Measurements from ENCODE around the gene PRSS12.
"Not testable (repeated sequence)": the region's sequence is repeated elsewhere in the genome, so short reads cannot be mapped to it uniquely, and the experiment has no call there.

Gene PRSS12

DNA sequence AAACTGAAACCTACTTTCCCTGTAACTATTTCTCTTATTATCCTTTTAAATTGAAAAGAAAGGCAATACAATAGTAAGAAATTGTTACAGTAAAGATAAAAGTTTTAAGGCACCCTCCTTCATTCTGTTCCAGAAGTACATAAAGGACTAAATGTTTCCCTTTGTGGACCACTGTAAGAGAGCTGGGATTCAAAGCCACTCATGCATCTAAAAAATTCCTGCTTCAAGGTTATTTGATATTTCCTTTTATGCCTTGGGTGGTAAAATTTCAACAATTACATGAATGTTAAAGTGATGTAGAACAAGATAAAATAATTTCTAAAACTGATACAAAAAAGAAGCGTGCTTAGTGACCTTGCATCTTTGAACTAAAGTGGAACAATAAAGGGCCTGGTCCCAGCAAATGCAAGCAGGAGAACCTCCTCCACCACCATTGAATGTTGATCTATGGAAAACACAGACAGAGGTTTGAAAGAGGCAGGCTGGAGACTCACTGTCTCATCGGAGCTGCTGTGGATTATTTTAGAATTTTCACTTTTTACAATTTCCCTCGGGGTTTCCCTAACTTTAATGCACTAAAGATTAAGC, 42.3 kb upstream of the PRSS12 start:
- TF ChIP-seq EZH2 (IDR thresholded peaks at IDR 0.05; ENCODE audit: borderline replicate concordance, low read length): no peak
- TF ChIP-seq, protein P1, sequence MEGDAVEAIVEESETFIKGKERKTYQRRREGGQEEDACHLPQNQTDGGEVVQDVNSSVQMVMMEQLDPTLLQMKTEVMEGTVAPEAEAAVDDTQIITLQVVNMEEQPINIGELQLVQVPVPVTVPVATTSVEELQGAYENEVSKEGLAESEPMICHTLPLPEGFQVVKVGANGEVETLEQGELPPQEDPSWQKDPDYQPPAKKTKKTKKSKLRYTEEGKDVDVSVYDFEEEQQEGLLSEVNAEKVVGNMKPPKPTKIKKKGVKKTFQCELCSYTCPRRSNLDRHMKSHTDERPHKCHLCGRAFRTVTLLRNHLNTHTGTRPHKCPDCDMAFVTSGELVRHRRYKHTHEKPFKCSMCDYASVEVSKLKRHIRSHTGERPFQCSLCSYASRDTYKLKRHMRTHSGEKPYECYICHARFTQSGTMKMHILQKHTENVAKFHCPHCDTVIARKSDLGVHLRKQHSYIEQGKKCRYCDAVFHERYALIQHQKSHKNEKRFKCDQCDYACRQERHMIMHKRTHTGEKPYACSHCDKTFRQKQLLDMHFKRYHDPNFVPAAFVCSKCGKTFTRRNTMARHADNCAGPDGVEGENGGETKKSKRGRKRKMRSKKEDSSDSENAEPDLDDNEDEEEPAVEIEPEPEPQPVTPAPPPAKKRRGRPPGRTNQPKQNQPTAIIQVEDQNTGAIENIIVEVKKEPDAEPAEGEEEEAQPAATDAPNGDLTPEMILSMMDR (IDR thresholded peaks at IDR 0.05; ENCODE audit: low read length): no peak
- H3K36me3 ChIP-seq (ENCODE audit: insufficient read depth, low read length): no peaks in the 10 kb centered on the region
- no peaks in the 10 kb centered on the region for H3K9me3 ChIP-seq (ENCODE audit: low read length)
- no peak overlapping the region for H3K27ac ChIP-seq (ENCODE audit: low read depth, low read length, poor library complexity, severe bottlenecking)
- no peaks in the 10 kb centered on the region for H3K9me2 ChIP-seq (ENCODE audit: low read depth, low read length)
- H3K4me3 ChIP-seq (ENCODE audit: low read depth, low read length, poor library complexity, severe bottlenecking): no peak overlapping the region
- H3K4me1 ChIP-seq (ENCODE audit: insufficient read depth, low read length, severe bottlenecking): no peaks in the 10 kb centered on the region
- H3K9ac ChIP-seq (ENCODE audit: low read length): no peak overlapping the region
- H3K79me2 ChIP-seq (ENCODE audit: insufficient read depth, low read length): no peaks in the 10 kb centered on the region
- no peaks in the 10 kb centered on the region for H3F3A ChIP-seq (ENCODE audit: insufficient read depth, low read length)
- H3K4me2 ChIP-seq (ENCODE audit: low read length): no peak overlapping the region
- H2AFZ ChIP-seq (ENCODE audit: low read length): no peak overlapping the region
- H3K27me3 ChIP-seq (ENCODE audit: insufficient read depth, low read length): no peaks in the 10 kb centered on the region
- no peaks in the 10 kb centered on the region for H4K20me1 ChIP-seq (ENCODE audit: insufficient read depth, low read length)

DNA sequence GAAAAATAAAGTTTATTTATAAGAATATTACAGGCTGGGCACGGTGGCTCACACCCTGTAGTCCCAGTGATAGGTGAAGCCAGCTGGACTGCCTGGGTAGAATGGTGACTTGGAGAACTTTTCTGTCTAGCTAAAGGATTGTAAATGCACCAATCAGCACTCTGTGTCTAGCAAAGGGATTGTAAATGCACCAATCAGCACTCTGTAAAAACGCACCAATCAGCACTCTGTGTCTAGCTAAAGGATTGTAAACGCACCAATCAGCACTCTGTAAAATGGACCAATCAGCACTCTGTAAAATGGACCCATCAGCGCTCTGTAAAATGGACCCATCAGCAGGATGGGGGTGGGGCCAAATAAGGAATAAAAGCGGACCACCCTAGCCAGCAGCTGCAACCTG, 39.7 kb upstream of the PRSS12 start:
- H3F3A ChIP-seq (ENCODE audit: insufficient read depth, low read length); H3K79me2 ChIP-seq (ENCODE audit: insufficient read depth, low read length); H3K9ac ChIP-seq (ENCODE audit: low read length); H4K20me1 ChIP-seq (ENCODE audit: insufficient read depth, low read length); H3K36me3 ChIP-seq (ENCODE audit: insufficient read depth, low read length); H3K4me1 ChIP-seq (ENCODE audit: insufficient read depth, low read length, severe bottlenecking); H3K27me3 ChIP-seq (ENCODE audit: insufficient read depth, low read length); H3K9me2 ChIP-seq (ENCODE audit: low read depth, low read length); H3K4me2 ChIP-seq (ENCODE audit: low read length); H3K4me3 ChIP-seq (ENCODE audit: low read depth, low read length, poor library complexity, severe bottlenecking); H3K9me3 ChIP-seq (ENCODE audit: low read length); H3K27ac ChIP-seq (ENCODE audit: low read depth, low read length, poor library complexity, severe bottlenecking); H2AFZ ChIP-seq (ENCODE audit: low read length): not testable (repeated sequence)

DNA sequence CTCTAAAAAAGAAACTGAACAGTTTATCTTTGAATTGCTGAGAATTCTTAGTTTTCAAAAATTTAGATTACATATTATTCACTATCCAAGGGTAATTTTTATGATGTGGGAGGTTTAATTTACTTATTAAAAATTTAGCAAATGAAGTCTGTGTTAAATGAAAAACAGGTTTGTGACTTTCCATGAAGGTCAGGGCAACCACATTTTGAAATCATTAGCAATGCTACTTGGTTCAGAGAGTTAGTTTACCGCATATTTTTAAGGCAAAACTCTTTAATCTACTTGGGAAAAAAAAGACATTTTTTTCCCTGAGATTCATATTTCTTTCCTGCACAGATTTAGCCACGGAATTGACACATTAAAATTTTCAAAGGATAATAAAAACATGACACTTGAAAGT, 37.3 kb upstream of the PRSS12 start:
- Histone ChIP-seq H3K9me3 (ENCODE audit: low read length) (no peaks in the 10 kb centered on the region), H3K27me3 (ENCODE audit: insufficient read depth, low read length) (no peaks in the 10 kb centered on the region), H4K20me1 (ENCODE audit: insufficient read depth, low read length) (no peaks in the 10 kb centered on the region), H3F3A (ENCODE audit: insufficient read depth, low read length) (no peaks in the 10 kb centered on the region), H3K27ac (ENCODE audit: low read depth, low read length, poor library complexity, severe bottlenecking) (no peak overlapping the region), H3K79me2 (ENCODE audit: insufficient read depth, low read length) (no peaks in the 10 kb centered on the region), H3K9ac (ENCODE audit: low read length) (no peak overlapping the region), H3K4me3 (ENCODE audit: low read depth, low read length, poor library complexity, severe bottlenecking) (no peak overlapping the region), H3K4me2 (ENCODE audit: low read length) (no peak overlapping the region), H2AFZ (ENCODE audit: low read length) (no peak overlapping the region), H3K4me1 (ENCODE audit: insufficient read depth, low read length, severe bottlenecking) (no peaks in the 10 kb centered on the region), H3K36me3 (ENCODE audit: insufficient read depth, low read length) (no peaks in the 10 kb centered on the region), H3K9me2 (ENCODE audit: low read depth, low read length) (no peaks in the 10 kb centered on the region)
- TF ChIP-seq, protein P1 (IDR thresholded peaks at IDR 0.05; ENCODE audit: low read length): no peak
- TF ChIP-seq EZH2 (IDR thresholded peaks at IDR 0.05; ENCODE audit: borderline replicate concordance, low read length): no peak

DNA sequence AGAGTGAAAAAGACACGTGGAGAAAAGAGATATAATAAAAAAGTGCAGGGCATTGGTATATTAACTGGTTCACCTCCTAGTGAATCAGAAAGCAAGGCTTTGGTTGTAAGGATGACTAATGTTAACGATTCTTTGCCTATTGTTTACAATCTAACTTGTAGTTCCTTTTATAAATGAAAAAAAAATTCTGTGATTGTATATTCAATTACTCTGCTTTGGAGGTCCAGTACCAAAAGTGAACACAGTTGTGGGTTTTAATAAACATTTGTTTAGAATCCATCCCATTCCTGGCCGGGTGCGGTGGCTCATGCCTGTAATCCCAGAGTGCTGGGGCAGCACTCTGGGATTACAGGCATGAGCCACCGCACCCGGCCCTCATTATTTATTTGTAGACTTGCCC, 36.9 kb upstream of the PRSS12 start:
- Histone ChIP-seq H3K27ac (ENCODE audit: low read depth, low read length, poor library complexity, severe bottlenecking) (no peak overlapping the region), H3K4me3 (ENCODE audit: low read depth, low read length, poor library complexity, severe bottlenecking) (no peak overlapping the region), H3K9me2 (ENCODE audit: low read depth, low read length) (no peaks in the 10 kb centered on the region), H3K27me3 (ENCODE audit: insufficient read depth, low read length) (no peaks in the 10 kb centered on the region), H3K4me1 (ENCODE audit: insufficient read depth, low read length, severe bottlenecking) (no peaks in the 10 kb centered on the region), H3K4me2 (ENCODE audit: low read length) (no peak overlapping the region), H3K79me2 (ENCODE audit: insufficient read depth, low read length) (no peaks in the 10 kb centered on the region), H4K20me1 (ENCODE audit: insufficient read depth, low read length) (no peaks in the 10 kb centered on the region), H3K36me3 (ENCODE audit: insufficient read depth, low read length) (no peaks in the 10 kb centered on the region), H3K9me3 (ENCODE audit: low read length) (no peaks in the 10 kb centered on the region), H3F3A (ENCODE audit: insufficient read depth, low read length) (no peaks in the 10 kb centered on the region), H3K9ac (ENCODE audit: low read length) (no peak overlapping the region), H2AFZ (ENCODE audit: low read length) (no peak overlapping the region)
- TF ChIP-seq EZH2 (IDR thresholded peaks at IDR 0.05; ENCODE audit: borderline replicate concordance, low read length): no peak

Data from OCI-LY1 (cell line).